22Rv1 (cell line): ENCODE results near the gene KRT40.

Source experiments
- H3K27ac ChIP-seq: fragments of 450-650 bp; 2 replicates; pipeline ENCODE4 v1.5.1; 2017
- CTCF ChIP-seq: fragments of 450-650 bp; IDR thresholded peaks from 2 replicates; pipeline ENCODE4 v1.5.1; 2017; ENCODE audit warnings: mild to moderate bottlenecking
- ZFX ChIP-seq: fragments of 450-650 bp; IDR thresholded peaks from 2 replicates; pipeline ENCODE4 v1.6.1; 2017; ENCODE audit warnings: antibody characterized with exemption, borderline replicate concordance

Gene KRT40

GRCh38 chr17:40996829-40997228, 12.7 kb upstream of the KRT40 start:
- TF ChIP-seq CTCF (no peak), ZFX (no peak)

GRCh38 chr17:40995116-40995515, 11.0 kb upstream of the KRT40 start:
- no peak overlapping the region for H3K27ac ChIP-seq
- TF ChIP-seq ZFX, result no peak
- no peak for TF ChIP-seq CTCF

More at GRCh38 chr17:40996829-40997228, 12.7 kb upstream of the KRT40 start:
- no peak overlapping the region for H3K27ac ChIP-seq

- H3K27ac ChIP-seq, result no peak within 1 kb of the TSS
- TF ChIP-seq ZFX (no peak), CTCF (no peak)
Observed at GRCh38 chr17:40993839-40994238, 9.7 kb upstream of the KRT40 start, which contains the start of gene KRTAP3-3. TSS of gene KRTAP3-3 (minus strand) at chr17:40994164. CDS start at chr17:40994097, 67 bp downstream.

- H3K27ac ChIP-seq, result no peak overlapping the region
- TF ChIP-seq CTCF, result no peak
- TF ChIP-seq ZFX, result no peak
Observed at GRCh38 chr17:40993084-40993483, 9.0 kb upstream of the KRT40 start.

GRCh38 chr17:40992666-40993065, 8.5 kb upstream of the KRT40 start:
- TF ChIP-seq ZFX (no peak), CTCF (no peak)
- no peak overlapping the region for H3K27ac ChIP-seq

- no peak for TF ChIP-seq ZFX
- no peak for TF ChIP-seq CTCF
- no peak overlapping the region for H3K27ac ChIP-seq
Observed at GRCh38 chr17:40986920-40987319, 2.8 kb upstream of the KRT40 start.

- TF ChIP-seq ZFX (no peak), CTCF (no peak)
- no peak overlapping the region for H3K27ac ChIP-seq
Observed at GRCh38 chr17:40981115-40981514, 3.0 kb downstream of the KRT40 start.
